Natural killer cell (primary cell): Measurements from ENCODE around the gene SPP2. TPM values are rescaled to one million over a fixed set of nuclear protein-coding genes. Genes with fewer than 3 reads are reported as not detected.

ENCODE experiments used
- ATAC-seq, 3 donors: fragments of 150-1000 bp in 2 of 3; fragments of 200-7000 bp in 1 of 3; cut with Tn5 transposase; 1 replicate in 1 of 3; 2 replicates in 2 of 3; pipeline ENCODE4 v1.10.0; 2021; ENCODE audit warnings: mild to moderate bottlenecking in 2 of 3, moderate library complexity in 2 of 3
- DNase-seq, 2 donors: peaks; one replicate each; pipeline versions ENCODE4 v3.0.0 to v3.0.0-alpha.2; 2013 to 2021; ENCODE audit warnings: mixed read lengths in 1 of 2
- H3K27ac ChIP-seq: one replicate; pipeline ENCODE4 v1.5.1; 2013; ENCODE audit warnings: mild to moderate bottlenecking, low read length
- H3K27me3 ChIP-seq: one replicate; pipeline ENCODE4 v1.6.1; 2013; ENCODE audit warnings: low read length; ENCODE audit not compliant: control insufficient read depth, insufficient read depth
- H3K36me3 ChIP-seq: one replicate; pipeline ENCODE4 v1.6.1; 2013; ENCODE audit warnings: low read length; ENCODE audit not compliant: control insufficient read depth, insufficient read depth
- H3K4me1 ChIP-seq: one replicate; pipeline ENCODE4 v1.6.1; 2013; ENCODE audit warnings: low read length; ENCODE audit not compliant: control insufficient read depth, insufficient read depth
- H3K4me3 ChIP-seq: one replicate; pipeline ENCODE4 v1.5.1; 2013; ENCODE audit warnings: low read length
- H3K9me3 ChIP-seq: one replicate; pipeline ENCODE4 v1.6.1; 2013; ENCODE audit warnings: low read length; ENCODE audit not compliant: control insufficient read depth, insufficient read depth
- H3K27ac Mint-ChIP-seq, 2 donors: one replicate each; pipeline ENCODE4 v1.8.0; 2022; ENCODE audit warnings: mild to moderate bottlenecking in 2 of 2, mixed read lengths in 2 of 2, moderate library complexity in 1 of 2
- H3K27me3 Mint-ChIP-seq, 2 donors: one replicate each; pipeline ENCODE4 v1.8.0; 2022; ENCODE audit warnings: low read depth in 2 of 2, mixed read lengths in 2 of 2
- H3K36me3 Mint-ChIP-seq: one replicate; pipeline ENCODE4 v1.8.0; 2022; ENCODE audit warnings: mixed read lengths
- H3K4me1 Mint-ChIP-seq, 2 donors: one replicate each; pipeline ENCODE4 v1.8.0; 2022; ENCODE audit warnings: mixed read lengths in 2 of 2
- H3K4me3 Mint-ChIP-seq: one replicate; pipeline ENCODE4 v1.8.0; 2022; ENCODE audit warnings: mild to moderate bottlenecking, moderate library complexity, mixed read lengths
- H3K9me3 Mint-ChIP-seq, 2 donors: one replicate each; pipeline ENCODE4 v1.8.0; 2022; ENCODE audit warnings: mixed read lengths in 2 of 2
- CTCF ChIP-seq: fragments of 200-600 bp; IDR thresholded peaks from one replicate; pipeline ENCODE4 v1.8.0; 2022; ENCODE audit warnings: antibody characterized with exemption
- WGBS: methylation state at CpG from one replicate; pipeline ENCODE4 v1.1.7; 2013; ENCODE audit warnings: missing lambda C conversion rate; ENCODE audit not compliant: insufficient coverage; 5-methylcytosine and 5-hydroxymethylcytosine counted together
- intact Hi-C: fragments of 100-400 bp; cut with micrococcal nuclease; formaldehyde crosslinking; loops from one replicate; pipeline ENCODE4 v1.14.2; 2022
- total RNA-seq, 4 donors: library from RNA; stranded (reverse); fragments of 120-200 nt in 1 of 4; gene quantifications; one replicate each; pipeline versions ENCODE4 v1.2.3 to v1.2.4, GENCODE V29; 2013 to 2022

Gene SPP2
- total RNA-seq, 3 donors from 2014 or later (not counting 1 experiment from before 2014, with no cell fraction given): not detected

GRCh38 chr2:234031207-234031606 lies 19.3 kb upstream of the SPP2 start:
- intact Hi-C loops: loop anchor here (5.0 kb wide), 2 partner anchors 46 to 391 kb away; no protein-coding TSS in a partner anchor
- peak overlapping the region; percentile 47 to 83 for H3K27ac Mint-ChIP-seq
- DNase-seq (no peak), ATAC-seq (no peak)
- no peak for TF ChIP-seq CTCF
- peaks cover 70 to 74% of the 10 kb centered on the region in 2 donors for H3K4me1 Mint-ChIP-seq
- H3K27me3 Mint-ChIP-seq: no peaks in the 10 kb centered on the region
- peaks cover 8 to 11% of the 10 kb centered on the region in 2 donors for H3K9me3 Mint-ChIP-seq
- Histone ChIP-seq H3K36me3 (no peaks in the 10 kb centered on the region), H3K4me3 (no peak overlapping the region), H3K27me3 (no peaks in the 10 kb centered on the region), H3K9me3 (peaks cover 11% of the 10 kb centered on the region), H3K4me1 (peaks cover 49% of the 10 kb centered on the region), H3K27ac (peak overlapping the region; percentile 58)
- H3K4me3 Mint-ChIP-seq: peak overlapping the region; percentile 17
- 81% methylated on average over 2 of the region's 2 CpGs for WGBS
- peaks cover 16% of the 10 kb centered on the region for H3K36me3 Mint-ChIP-seq

GRCh38 chr2:234032279-234032856 lies 18.1 kb upstream of the SPP2 start:
- peaks cover 37% of the 10 kb centered on the region for H3K4me1 ChIP-seq
- Mint-ChIP-seq H3K4me1 (peaks cover 59 to 62% of the 10 kb centered on the region in 2 donors), H3K9me3 (peaks cover 14 to 15% of the 10 kb centered on the region in 2 donors), H3K4me3 (peak overlapping the region; percentile 71), H3K27ac (peak overlapping the region; percentile 83 to 85), H3K36me3 (peaks cover 28% of the 10 kb centered on the region), H3K27me3 (no peaks in the 10 kb centered on the region)
- ATAC-seq (peak; percentile 73 to 90 (median 83)), DNase-seq (peak in 1 of 2 donors; percentile 80)
- peaks cover 11% of the 10 kb centered on the region for H3K9me3 ChIP-seq
- 29% methylated on average over 1 of the region's 1 CpG for WGBS
- H3K4me3 ChIP-seq: no peak overlapping the region
- no peaks in the 10 kb centered on the region for H3K36me3 ChIP-seq
- intact Hi-C loops: loop anchor here (1.0 to 5.0 kb wide), 4 partner anchors 42 to 390 kb away; no protein-coding TSS in a partner anchor
- no peaks in the 10 kb centered on the region for H3K27me3 ChIP-seq
- no peak for TF ChIP-seq CTCF
- peak overlapping the region; percentile 58 for H3K27ac ChIP-seq

GRCh38 chr2:234033174-234033573 lies 17.3 kb upstream of the SPP2 start:
- peaks cover 52 to 54% of the 10 kb centered on the region in 2 donors for H3K4me1 Mint-ChIP-seq
- peaks cover 32% of the 10 kb centered on the region for H3K36me3 Mint-ChIP-seq
- WGBS: 80% methylated on average over 3 of the region's 3 CpGs
- Histone ChIP-seq H3K4me3 (no peak overlapping the region), H3K27ac (peak overlapping the region; percentile 58), H3K4me1 (peaks cover 29% of the 10 kb centered on the region), H3K9me3 (peaks cover 11% of the 10 kb centered on the region), H3K36me3 (no peaks in the 10 kb centered on the region), H3K27me3 (no peaks in the 10 kb centered on the region)
- no peak for DNase-seq
- H3K27ac Mint-ChIP-seq: peak overlapping the region; percentile 83 to 85
- TF ChIP-seq CTCF: no peak
- H3K9me3 Mint-ChIP-seq: peaks cover 9 to 10% of the 10 kb centered on the region in 2 donors
- no peak for ATAC-seq
- no peaks in the 10 kb centered on the region for H3K27me3 Mint-ChIP-seq
- intact Hi-C loops: loop anchor here (2.0 to 5.0 kb wide), 3 partner anchors 44 to 389 kb away; no protein-coding TSS in a partner anchor
- no peak overlapping the region for H3K4me3 Mint-ChIP-seq
